ENCODE data around the gene HSPBP1.

The HSPBP1 gene

GRCh38 chr19:55252760-55253663 is 26.9 kb downstream of the HSPBP1 start:
- DNase-seq, result no peak

DNA sequence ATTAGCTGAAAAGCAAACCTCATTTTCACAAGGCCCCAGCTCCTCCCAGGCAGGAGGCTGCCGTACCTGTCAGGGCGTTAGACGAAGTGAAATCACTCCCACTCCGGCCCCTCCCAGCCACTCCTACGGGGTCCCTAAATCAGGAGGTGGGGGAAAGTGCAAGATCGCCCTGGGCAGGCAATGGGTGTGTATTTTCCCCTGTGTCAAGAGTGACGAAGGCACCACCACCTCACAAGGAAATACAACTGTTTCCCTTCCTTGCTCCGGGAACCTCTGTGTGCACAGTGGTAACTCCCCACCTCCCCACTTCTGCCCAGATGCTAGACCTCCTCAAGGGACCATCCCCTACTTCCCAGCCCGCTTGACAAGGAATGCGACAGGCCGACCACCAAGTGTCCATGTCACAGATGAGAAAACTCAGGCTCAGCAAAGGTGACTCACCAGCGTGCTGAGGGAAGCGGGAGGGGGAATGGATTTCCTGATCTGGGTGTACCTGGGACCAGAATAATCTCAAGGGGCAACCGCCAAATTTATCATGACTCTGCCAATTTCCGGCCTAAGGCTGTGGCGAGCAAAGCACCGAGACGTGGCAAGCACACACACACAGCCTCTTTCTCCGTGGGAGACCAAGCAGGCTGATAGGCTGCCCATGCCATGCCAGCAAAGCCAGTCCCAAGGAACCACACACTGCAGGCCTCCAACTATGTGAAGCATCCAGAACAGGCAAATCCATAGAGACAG is 28.4 kb downstream of the HSPBP1 start:
- no peak for DNase-seq

GRCh38 chr19:55250262-55251036 is 29.5 kb downstream of the HSPBP1 start:
- DNase-seq, result no peak

GRCh38 chr19:55249841-55250240 is 30.1 kb downstream of the HSPBP1 start:
- DNase-seq, result no peak

- no peak for DNase-seq
These were observed 31.2 kb downstream of the HSPBP1 start for GRCh38 chr19:55248704-55249103.

GRCh38 chr19:55248166-55248675 is 31.7 kb downstream of the HSPBP1 start:
- no peak for DNase-seq

DNA sequence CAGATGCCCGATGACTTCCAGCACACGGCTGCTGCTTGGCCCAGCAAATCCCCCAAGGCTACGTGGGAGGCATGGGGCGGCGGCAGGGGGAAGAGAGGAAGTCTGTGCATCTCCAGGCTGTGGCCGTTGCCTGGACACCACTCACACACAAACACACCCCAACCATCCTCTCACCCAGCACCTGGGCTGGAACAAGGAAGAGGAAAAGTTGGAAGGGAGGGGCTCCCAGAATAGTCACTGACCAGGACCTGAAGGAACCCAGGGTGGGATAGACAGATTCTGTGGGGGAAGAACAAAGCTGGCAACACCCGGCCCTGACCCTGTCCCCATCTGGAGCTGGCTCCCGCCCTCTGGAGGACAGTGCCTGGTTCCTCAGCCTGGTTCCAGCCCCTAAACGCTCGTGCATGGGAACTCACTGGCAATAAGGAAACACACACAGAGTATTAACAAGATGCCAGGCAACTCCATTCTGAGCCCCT is 32.2 kb downstream of the HSPBP1 start:
- DNase-seq, result no peak

DNA sequence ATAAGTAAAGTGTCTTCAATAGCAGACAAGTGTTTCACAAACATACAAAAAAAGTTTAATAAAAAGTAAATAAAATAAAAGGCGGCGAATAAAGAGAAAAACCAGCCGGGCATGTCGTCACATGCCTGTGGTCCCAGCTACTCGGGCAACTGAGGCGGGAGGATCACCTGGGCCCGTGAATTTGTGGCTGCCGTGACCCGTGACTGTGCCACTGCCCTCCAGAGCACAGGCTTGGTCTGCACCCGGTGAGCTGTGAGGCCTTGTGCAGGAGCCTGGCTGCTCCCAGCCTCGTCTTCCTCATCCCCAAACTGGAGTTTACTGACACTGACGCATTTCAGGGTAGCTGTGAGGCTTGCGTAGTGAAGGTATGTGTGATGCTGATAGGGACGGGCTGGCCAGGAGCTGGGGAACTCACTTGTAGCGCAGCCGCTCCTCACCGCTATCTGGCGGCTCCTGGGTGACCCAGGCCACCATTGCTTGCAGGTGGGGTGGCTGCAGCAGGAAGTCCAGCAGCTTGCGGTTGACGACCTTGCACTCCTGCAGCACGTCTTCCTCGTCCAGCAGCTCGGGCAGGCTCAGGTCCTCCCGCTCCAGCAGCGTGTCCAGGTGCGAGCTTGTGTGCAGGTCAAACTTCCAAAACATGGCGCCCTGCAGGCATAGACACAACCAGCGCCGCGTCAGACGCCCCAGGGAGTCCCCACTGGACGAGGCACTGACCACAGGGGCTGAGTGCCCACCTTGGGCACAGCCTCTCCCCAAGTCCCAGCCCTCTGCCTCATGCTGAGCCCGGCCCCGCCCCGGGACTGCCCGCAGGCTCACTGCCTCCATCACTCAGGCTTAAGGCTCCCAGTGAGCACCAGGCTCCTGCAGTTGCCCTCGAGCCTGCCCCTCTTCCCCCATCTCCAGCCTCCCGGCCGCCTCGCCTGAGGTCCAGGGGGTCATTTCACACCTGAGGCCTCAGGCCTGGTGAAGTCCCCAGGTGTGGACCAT is 33.2 kb downstream of the HSPBP1 start:
- DNase-seq, result no peak

DNA sequence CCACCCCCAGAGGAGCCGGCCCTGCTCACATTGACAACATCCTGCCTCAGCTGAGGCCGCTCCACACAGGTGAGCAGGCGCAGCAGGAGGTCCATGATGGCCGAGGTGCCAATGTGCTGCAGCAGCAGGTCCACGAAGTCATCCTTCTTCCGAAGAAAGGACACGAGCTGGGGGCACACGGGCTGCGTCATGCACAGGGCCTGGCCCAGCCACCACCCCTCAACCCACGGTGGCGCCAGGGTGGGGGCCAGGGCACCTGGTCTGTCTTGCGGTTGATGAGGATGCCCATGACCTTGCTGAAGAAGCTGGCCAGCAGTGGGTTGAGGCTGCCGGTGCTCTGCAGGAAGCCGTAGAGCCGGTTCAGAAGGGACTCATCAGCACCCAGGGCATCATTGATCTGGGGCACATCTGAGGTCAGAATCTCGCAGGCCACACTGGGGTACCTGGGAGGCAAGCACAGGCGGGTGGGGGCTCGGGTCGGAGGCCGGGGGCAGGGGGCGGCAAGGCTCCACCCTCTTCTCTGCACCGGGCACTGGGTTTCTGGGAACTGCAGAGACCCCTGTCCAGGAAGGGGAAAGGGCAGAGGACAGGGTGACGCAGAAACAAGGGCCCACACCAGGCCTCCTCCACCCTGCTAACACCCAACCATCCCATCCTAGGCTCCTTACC is 34.5 kb downstream of the HSPBP1 start:
- DNase-seq, result no peak

GRCh38 chr19:55244004-55244680 is 35.8 kb downstream of the HSPBP1 start:
- no peak for DNase-seq

- no peak for DNase-seq
These were observed 37.4 kb downstream of the HSPBP1 start for GRCh38 chr19:55242517-55242916.

GRCh38 chr19:55241935-55242464 is 37.9 kb downstream of the HSPBP1 start:
- DNase-seq, result no peak

DNA sequence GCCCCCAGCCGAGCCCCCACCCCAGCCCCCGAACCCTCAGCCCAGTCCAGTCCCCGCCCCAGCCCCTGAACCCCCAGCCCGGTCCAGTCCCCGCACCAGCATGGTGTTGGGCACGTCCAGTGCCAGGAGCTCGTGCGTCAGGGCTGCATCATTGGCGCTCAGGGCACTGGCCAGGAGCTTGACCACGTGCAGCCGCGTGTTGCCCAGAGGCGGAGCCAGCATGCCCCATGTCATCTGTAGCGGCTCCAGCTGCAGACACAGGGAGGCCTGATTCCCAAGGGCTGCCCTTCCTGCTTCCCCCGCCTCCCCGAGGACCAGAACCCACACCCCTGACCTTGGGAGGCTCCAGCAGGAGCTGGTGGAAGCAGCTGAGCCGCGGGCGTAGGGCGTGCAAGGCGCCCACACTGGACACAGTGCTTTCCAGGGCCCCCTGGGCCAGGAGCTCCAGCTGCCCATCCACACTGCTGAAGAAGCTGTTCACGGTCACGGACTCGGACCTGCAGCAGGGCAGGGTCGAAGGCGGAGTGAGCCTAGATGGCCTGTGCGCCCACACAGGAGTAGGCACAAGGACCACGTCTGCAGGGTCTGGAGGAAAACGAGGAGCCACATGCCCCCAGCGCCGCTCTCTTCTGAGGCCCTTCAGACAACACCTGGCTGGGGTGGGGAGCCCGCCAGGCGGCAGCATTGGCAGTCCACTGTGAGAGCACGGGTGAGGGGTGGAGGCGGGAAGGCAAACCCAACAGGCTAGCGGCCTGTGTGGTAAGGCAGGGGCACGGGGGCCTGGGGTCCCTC is 38.6 kb downstream of the HSPBP1 start:
- no peak for DNase-seq

- DNase-seq, result no peak
These were observed 39.2 kb downstream of the HSPBP1 start for GRCh38 chr19:55240713-55241020.

DNA sequence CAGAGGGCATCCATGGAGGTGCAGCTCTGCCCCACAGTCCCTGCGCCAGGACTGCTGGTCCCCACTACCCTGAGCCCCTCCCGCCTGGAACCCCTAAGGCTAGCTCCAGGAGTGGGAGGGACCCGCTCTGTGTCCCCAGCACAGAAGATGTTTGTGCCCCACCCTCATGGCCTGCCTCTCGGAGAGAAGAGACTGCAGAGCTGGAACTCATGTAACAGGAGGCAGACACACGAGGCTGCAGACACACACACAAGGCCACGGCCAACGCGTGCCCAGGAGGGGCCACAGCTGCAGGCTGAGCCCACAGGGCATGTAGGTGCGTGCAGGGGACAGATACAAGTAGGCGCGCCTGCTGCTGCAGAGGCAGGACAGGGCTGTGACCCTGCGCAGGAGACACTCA is 40.9 kb downstream of the HSPBP1 start:
- DNase-seq, result no peak

DNA sequence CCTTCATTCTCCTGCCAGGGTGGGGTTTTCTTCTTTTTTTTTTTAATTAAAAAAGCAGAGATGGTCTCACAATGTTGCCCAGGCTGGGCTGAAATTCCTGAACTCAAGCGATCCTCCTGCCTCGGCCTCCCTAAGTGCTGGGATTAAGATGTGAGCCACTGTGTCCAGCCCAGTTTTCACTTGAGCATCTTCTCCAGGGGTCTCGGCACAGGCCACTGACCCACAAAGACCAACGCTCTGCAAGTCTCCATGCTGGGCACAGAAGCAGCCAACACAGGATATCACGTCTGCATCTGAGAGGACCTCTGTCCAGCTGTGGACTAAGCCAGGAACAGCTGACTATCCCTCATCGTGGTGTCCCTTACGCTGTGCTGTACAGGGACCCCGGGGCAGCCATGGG is 41.9 kb downstream of the HSPBP1 start:
- no peak for DNase-seq

- DNase-seq, result no peak
These were observed 46.9 kb downstream of the HSPBP1 start for GRCh38 chr19:55232986-55233385.

- no peak for DNase-seq
These were observed 47.7 kb downstream of the HSPBP1 start for GRCh38 chr19:55232286-55232602.

GRCh38 chr19:55231391-55232285 is 48.3 kb downstream of the HSPBP1 start:
- DNase-seq, result no peak
